ENCODE data around the gene PATJ. TPM values are rescaled to one million over a fixed set of nuclear protein-coding genes. Genes with fewer than 3 reads are reported as not detected.
A peak's percentile ranks its signal among the peaks of the same experiment; 100 is the strongest.

PATJ gene
- total and polyA plus RNA-seq, 2 of the 13 experiments (the other 11 are each of a cell fraction or from before 2014, with no cell fraction given): 6.2 to 16.8 TPM

DNA sequence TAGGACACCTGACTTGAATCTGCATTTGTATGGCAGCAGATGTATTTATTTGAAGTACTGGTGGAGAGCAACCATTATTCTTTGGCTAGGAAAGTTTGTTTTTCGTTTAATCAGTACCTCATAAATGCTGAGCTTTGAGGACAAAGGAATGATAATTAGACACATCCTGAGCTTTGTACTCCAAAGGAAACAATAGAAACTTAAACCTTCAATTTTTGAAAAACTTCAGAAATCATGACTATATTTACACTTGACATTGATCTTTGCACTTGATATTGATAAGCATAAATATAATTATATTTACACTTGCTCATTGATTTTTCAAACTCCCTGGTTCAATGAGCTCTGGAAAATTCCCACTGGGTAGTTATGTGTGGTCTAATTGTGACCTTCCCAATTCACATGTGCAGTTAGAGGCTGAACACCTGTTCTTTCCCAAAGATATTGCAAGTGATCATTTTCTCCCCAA, 10.7 kb downstream of the PATJ start (continued):
- TF ChIP-seq, protein P1, sequence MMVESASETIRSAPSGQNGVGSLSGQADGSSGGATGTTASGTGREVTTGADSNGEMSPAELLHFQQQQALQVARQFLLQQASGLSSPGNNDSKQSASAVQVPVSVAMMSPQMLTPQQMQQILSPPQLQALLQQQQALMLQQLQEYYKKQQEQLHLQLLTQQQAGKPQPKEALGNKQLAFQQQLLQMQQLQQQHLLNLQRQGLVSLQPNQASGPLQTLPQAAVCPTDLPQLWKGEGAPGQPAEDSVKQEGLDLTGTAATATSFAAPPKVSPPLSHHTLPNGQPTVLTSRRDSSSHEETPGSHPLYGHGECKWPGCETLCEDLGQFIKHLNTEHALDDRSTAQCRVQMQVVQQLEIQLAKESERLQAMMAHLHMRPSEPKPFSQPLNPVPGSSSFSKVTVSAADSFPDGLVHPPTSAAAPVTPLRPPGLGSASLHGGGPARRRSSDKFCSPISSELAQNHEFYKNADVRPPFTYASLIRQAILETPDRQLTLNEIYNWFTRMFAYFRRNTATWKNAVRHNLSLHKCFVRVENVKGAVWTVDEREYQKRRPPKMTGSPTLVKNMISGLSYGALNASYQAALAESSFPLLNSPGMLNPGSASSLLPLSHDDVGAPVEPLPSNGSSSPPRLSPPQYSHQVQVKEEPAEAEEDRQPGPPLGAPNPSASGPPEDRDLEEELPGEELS (CRISPR knock-in tag; IDR thresholded peaks at IDR 0.05): peak; percentile 21; the same call in 1 of the 2 replicates
- TF ChIP-seq ISL2 (CRISPR knock-in tag; IDR thresholded peaks at IDR 0.05): peak; percentile 57
- TF ChIP-seq BHLHE40 (IDR thresholded peaks at IDR 0.05; ENCODE audit: low read length): no peak
- TF ChIP-seq, protein P2, sequence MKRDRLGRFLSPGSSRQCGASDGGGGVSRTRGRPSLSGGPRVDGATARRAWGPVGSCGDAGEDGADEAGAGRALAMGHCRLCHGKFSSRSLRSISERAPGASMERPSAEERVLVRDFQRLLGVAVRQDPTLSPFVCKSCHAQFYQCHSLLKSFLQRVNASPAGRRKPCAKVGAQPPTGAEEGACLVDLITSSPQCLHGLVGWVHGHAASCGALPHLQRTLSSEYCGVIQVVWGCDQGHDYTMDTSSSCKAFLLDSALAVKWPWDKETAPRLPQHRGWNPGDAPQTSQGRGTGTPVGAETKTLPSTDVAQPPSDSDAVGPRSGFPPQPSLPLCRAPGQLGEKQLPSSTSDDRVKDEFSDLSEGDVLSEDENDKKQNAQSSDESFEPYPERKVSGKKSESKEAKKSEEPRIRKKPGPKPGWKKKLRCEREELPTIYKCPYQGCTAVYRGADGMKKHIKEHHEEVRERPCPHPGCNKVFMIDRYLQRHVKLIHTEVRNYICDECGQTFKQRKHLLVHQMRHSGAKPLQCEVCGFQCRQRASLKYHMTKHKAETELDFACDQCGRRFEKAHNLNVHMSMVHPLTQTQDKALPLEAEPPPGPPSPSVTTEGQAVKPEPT (CRISPR knock-in tag; IDR thresholded peaks at IDR 0.05; ENCODE audit: low read depth): no peak
- TF ChIP-seq, protein P3, sequence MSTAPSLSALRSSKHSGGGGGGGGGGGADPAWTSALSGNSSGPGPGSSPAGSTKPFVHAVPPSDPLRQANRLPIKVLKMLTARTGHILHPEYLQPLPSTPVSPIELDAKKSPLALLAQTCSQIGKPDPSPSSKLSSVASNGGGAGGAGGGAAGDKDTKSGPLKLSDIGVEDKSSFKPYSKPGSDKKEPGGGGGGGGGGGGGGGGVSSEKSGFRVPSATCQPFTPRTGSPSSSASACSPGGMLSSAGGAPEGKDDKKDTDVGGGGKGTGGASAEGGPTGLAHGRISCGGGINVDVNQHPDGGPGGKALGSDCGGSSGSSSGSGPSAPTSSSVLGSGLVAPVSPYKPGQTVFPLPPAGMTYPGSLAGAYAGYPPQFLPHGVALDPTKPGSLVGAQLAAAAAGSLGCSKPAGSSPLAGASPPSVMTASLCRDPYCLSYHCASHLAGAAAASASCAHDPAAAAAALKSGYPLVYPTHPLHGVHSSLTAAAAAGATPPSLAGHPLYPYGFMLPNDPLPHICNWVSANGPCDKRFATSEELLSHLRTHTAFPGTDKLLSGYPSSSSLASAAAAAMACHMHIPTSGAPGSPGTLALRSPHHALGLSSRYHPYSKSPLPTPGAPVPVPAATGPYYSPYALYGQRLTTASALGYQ (CRISPR knock-in tag; IDR thresholded peaks at IDR 0.05): no peak
- no peak for TF ChIP-seq ZNF781 (CRISPR knock-in tag; IDR thresholded peaks at IDR 0.05; ENCODE audit: borderline replicate concordance, not compliant biosample characterization)
- TF ChIP-seq NCOR1 (IDR thresholded peaks at IDR 0.05; ENCODE audit: borderline replicate concordance, low read length): peak; percentile 50; the same call in 1 of the 2 replicates
- TF ChIP-seq, protein P4, sequence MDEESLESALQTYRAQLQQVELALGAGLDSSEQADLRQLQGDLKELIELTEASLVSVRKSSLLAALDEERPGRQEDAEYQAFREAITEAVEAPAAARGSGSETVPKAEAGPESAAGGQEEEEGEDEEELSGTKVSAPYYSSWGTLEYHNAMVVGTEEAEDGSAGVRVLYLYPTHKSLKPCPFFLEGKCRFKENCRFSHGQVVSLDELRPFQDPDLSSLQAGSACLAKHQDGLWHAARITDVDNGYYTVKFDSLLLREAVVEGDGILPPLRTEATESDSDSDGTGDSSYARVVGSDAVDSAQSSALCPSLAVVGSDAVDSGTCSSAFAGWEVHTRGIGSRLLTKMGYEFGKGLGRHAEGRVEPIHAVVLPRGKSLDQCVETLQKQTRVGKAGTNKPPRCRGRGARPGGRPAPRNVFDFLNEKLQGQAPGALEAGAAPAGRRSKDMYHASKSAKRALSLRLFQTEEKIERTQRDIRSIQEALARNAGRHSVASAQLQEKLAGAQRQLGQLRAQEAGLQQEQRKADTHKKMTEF (CRISPR knock-in tag; IDR thresholded peaks at IDR 0.05): peak; percentile 54; the same call in 1 of the 2 replicates
- TF ChIP-seq, protein P5, sequence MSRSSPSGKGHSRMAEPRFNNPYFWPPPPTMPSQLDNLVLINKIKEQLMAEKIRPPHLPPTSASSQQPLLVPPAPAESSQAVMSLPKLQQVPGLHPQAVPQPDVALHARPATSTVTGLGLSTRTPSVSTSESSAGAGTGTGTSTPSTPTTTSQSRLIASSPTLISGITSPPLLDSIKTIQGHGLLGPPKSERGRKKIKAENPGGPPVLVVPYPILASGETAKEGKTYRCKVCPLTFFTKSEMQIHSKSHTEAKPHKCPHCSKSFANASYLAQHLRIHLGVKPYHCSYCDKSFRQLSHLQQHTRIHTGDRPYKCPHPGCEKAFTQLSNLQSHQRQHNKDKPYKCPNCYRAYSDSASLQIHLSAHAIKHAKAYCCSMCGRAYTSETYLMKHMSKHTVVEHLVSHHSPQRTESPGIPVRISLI (CRISPR knock-in tag; IDR thresholded peaks at IDR 0.05; ENCODE audit: borderline replicate concordance): peak; percentile 77
- no peak for TF ChIP-seq HMGA1 (CRISPR knock-in tag; conservative IDR thresholded peaks at IDR 0.05)
- TF ChIP-seq HOXD1 (CRISPR knock-in tag; IDR thresholded peaks at IDR 0.05): no peak
- peak; percentile 98 for TF ChIP-seq SOX5 (CRISPR knock-in tag; IDR thresholded peaks at IDR 0.05; ENCODE audit: borderline replicate concordance)
